ENCODE data around the gene GAPT.

The GAPT gene

GRCh38 chr5:58491216-58491892 lies at the start of gene GAPT:
Gene GAPT, plus strand, starts transcription at chr5:58491435. Its CDS starts 3,102 bp downstream, at chr5:58494537.
- Histone ChIP-seq H3K36me3 (ENCODE audit: control insufficient read depth, insufficient read depth, low read length) (no peaks in the 10 kb centered on the region), H3K4me1 (ENCODE audit: control insufficient read depth, insufficient read depth, low read length) (peaks cover 10% of the 10 kb centered on the region; the same call in 1 of the 2 replicates), H3K27ac (ENCODE audit: low read depth, low read length) (no peak within 1 kb of the TSS), H3K4me3 (ENCODE audit: low read depth, low read length) (no peak within 1 kb of the TSS), H3K9ac (ENCODE audit: low read length) (no peak within 1 kb of the TSS), H3K27me3 (ENCODE audit: control insufficient read depth, insufficient read depth, low read length) (no peaks in the 10 kb centered on the region), H3K9me3 (ENCODE audit: control insufficient read depth, insufficient read depth, low read depth, low read length) (no peaks in the 10 kb centered on the region)

GRCh38 chr5:58444805-58445204 lies 46.4 kb upstream of the GAPT start:
- Histone ChIP-seq H3K9me3 (ENCODE audit: control insufficient read depth, insufficient read depth, low read depth, low read length) (peaks cover 8% of the 10 kb centered on the region), H3K9ac (ENCODE audit: low read length) (no peak overlapping the region), H3K27me3 (ENCODE audit: control insufficient read depth, insufficient read depth, low read length) (no peaks in the 10 kb centered on the region), H3K27ac (ENCODE audit: low read depth, low read length) (no peak overlapping the region), H3K4me1 (ENCODE audit: control insufficient read depth, insufficient read depth, low read length) (no peaks in the 10 kb centered on the region), H3K4me3 (ENCODE audit: low read depth, low read length) (no peak overlapping the region), H3K36me3 (ENCODE audit: control insufficient read depth, insufficient read depth, low read length) (no peaks in the 10 kb centered on the region)

- no peaks in the 10 kb centered on the region for H3K36me3 ChIP-seq (ENCODE audit: control insufficient read depth, insufficient read depth, low read length)
- no peak overlapping the region for H3K27ac ChIP-seq (ENCODE audit: low read depth, low read length)
- H3K9ac ChIP-seq (ENCODE audit: low read length), result no peak overlapping the region
- no peaks in the 10 kb centered on the region for H3K27me3 ChIP-seq (ENCODE audit: control insufficient read depth, insufficient read depth, low read length)
- no peaks in the 10 kb centered on the region for H3K4me1 ChIP-seq (ENCODE audit: control insufficient read depth, insufficient read depth, low read length)
- H3K4me3 ChIP-seq (ENCODE audit: low read depth, low read length), result no peak overlapping the region
- H3K9me3 ChIP-seq (ENCODE audit: control insufficient read depth, insufficient read depth, low read depth, low read length), result peaks cover 8% of the 10 kb centered on the region
These were observed 45.2 kb upstream of the GAPT start for GRCh38 chr5:58446024-58446423.

GRCh38 chr5:58447226-58447625 lies 44.0 kb upstream of the GAPT start:
- H3K27me3 ChIP-seq (ENCODE audit: control insufficient read depth, insufficient read depth, low read length), result no peaks in the 10 kb centered on the region
- peaks cover 8% of the 10 kb centered on the region for H3K9me3 ChIP-seq (ENCODE audit: control insufficient read depth, insufficient read depth, low read depth, low read length)
- H3K27ac ChIP-seq (ENCODE audit: low read depth, low read length), result no peak overlapping the region
- no peaks in the 10 kb centered on the region for H3K4me1 ChIP-seq (ENCODE audit: control insufficient read depth, insufficient read depth, low read length)
- 0 out of 2 replicates have a peak, but pooled peaks cover 2% of the 10 kb centered on the region for H3K36me3 ChIP-seq (ENCODE audit: control insufficient read depth, insufficient read depth, low read length)
- H3K4me3 ChIP-seq (ENCODE audit: low read depth, low read length), result no peak overlapping the region
- H3K9ac ChIP-seq (ENCODE audit: low read length), result no peak overlapping the region

GRCh38 chr5:58450018-58450417 lies 41.2 kb upstream of the GAPT start:
- H3K9ac ChIP-seq (ENCODE audit: low read length), result no peak overlapping the region
- H3K27ac ChIP-seq (ENCODE audit: low read depth, low read length), result no peak overlapping the region
- H3K27me3 ChIP-seq (ENCODE audit: control insufficient read depth, insufficient read depth, low read length), result no peaks in the 10 kb centered on the region
- H3K9me3 ChIP-seq (ENCODE audit: control insufficient read depth, insufficient read depth, low read depth, low read length), result peaks cover 8% of the 10 kb centered on the region
- H3K36me3 ChIP-seq (ENCODE audit: control insufficient read depth, insufficient read depth, low read length), result peaks cover 23% of the 10 kb centered on the region
- H3K4me3 ChIP-seq (ENCODE audit: low read depth, low read length), result no peak overlapping the region
- H3K4me1 ChIP-seq (ENCODE audit: control insufficient read depth, insufficient read depth, low read length), result no peaks in the 10 kb centered on the region

- peaks cover 5% of the 10 kb centered on the region for H3K9me3 ChIP-seq (ENCODE audit: control insufficient read depth, insufficient read depth, low read depth, low read length)
- H3K9ac ChIP-seq (ENCODE audit: low read length), result no peak overlapping the region
- H3K36me3 ChIP-seq (ENCODE audit: control insufficient read depth, insufficient read depth, low read length), result peaks cover 33% of the 10 kb centered on the region
- no peak overlapping the region for H3K4me3 ChIP-seq (ENCODE audit: low read depth, low read length)
- H3K27me3 ChIP-seq (ENCODE audit: control insufficient read depth, insufficient read depth, low read length), result no peaks in the 10 kb centered on the region
- no peak overlapping the region for H3K27ac ChIP-seq (ENCODE audit: low read depth, low read length)
- no peaks in the 10 kb centered on the region for H3K4me1 ChIP-seq (ENCODE audit: control insufficient read depth, insufficient read depth, low read length)
These were observed 40.2 kb upstream of the GAPT start for GRCh38 chr5:58450811-58451629.

- Histone ChIP-seq H3K4me3 (ENCODE audit: low read depth, low read length) (no peak overlapping the region), H3K27ac (ENCODE audit: low read depth, low read length) (no peak overlapping the region), H3K9me3 (ENCODE audit: control insufficient read depth, insufficient read depth, low read depth, low read length) (no peaks in the 10 kb centered on the region), H3K4me1 (ENCODE audit: control insufficient read depth, insufficient read depth, low read length) (no peaks in the 10 kb centered on the region), H3K9ac (ENCODE audit: low read length) (no peak overlapping the region), H3K36me3 (ENCODE audit: control insufficient read depth, insufficient read depth, low read length) (peaks cover 43% of the 10 kb centered on the region), H3K27me3 (ENCODE audit: control insufficient read depth, insufficient read depth, low read length) (no peaks in the 10 kb centered on the region)
These were observed 39.3 kb upstream of the GAPT start for GRCh38 chr5:58451732-58452565.

GRCh38 chr5:58452566-58453258 lies 38.5 kb upstream of the GAPT start:
- Histone ChIP-seq H3K9me3 (ENCODE audit: control insufficient read depth, insufficient read depth, low read depth, low read length) (no peaks in the 10 kb centered on the region), H3K27me3 (ENCODE audit: control insufficient read depth, insufficient read depth, low read length) (no peaks in the 10 kb centered on the region), H3K36me3 (ENCODE audit: control insufficient read depth, insufficient read depth, low read length) (peaks cover 50% of the 10 kb centered on the region), H3K27ac (ENCODE audit: low read depth, low read length) (no peak overlapping the region), H3K9ac (ENCODE audit: low read length) (no peak overlapping the region), H3K4me3 (ENCODE audit: low read depth, low read length) (no peak overlapping the region), H3K4me1 (ENCODE audit: control insufficient read depth, insufficient read depth, low read length) (no peaks in the 10 kb centered on the region)

GRCh38 chr5:58453306-58453705 lies 37.9 kb upstream of the GAPT start:
- no peak overlapping the region for H3K9ac ChIP-seq (ENCODE audit: low read length)
- peaks cover 3% of the 10 kb centered on the region; the same call in 1 of the 2 replicates for H3K4me1 ChIP-seq (ENCODE audit: control insufficient read depth, insufficient read depth, low read length)
- H3K9me3 ChIP-seq (ENCODE audit: control insufficient read depth, insufficient read depth, low read depth, low read length), result no peaks in the 10 kb centered on the region
- H3K4me3 ChIP-seq (ENCODE audit: low read depth, low read length), result no peak overlapping the region
- H3K36me3 ChIP-seq (ENCODE audit: control insufficient read depth, insufficient read depth, low read length), result peaks cover 56% of the 10 kb centered on the region
- H3K27ac ChIP-seq (ENCODE audit: low read depth, low read length), result no peak overlapping the region
- no peaks in the 10 kb centered on the region for H3K27me3 ChIP-seq (ENCODE audit: control insufficient read depth, insufficient read depth, low read length)

- peaks cover 58% of the 10 kb centered on the region for H3K36me3 ChIP-seq (ENCODE audit: control insufficient read depth, insufficient read depth, low read length)
These were observed 37.2 kb upstream of the GAPT start for GRCh38 chr5:58454025-58454424.

More at GRCh38 chr5:58454025-58454424, 37.2 kb upstream of the GAPT start:
- Histone ChIP-seq H3K4me3 (ENCODE audit: low read depth, low read length) (no peak overlapping the region), H3K4me1 (ENCODE audit: control insufficient read depth, insufficient read depth, low read length) (peaks cover 5% of the 10 kb centered on the region; the same call in 1 of the 2 replicates), H3K9ac (ENCODE audit: low read length) (no peak overlapping the region), H3K27ac (ENCODE audit: low read depth, low read length) (no peak overlapping the region), H3K9me3 (ENCODE audit: control insufficient read depth, insufficient read depth, low read depth, low read length) (no peaks in the 10 kb centered on the region), H3K27me3 (ENCODE audit: control insufficient read depth, insufficient read depth, low read length) (peaks cover 4% of the 10 kb centered on the region)

All from HUES6 (cell line).